B cell (primary cell): ENCODE results near the gene NECTIN4.

ENCODE experiments used
- CTCF ChIP-seq: fragments of 200-600 bp; IDR thresholded peaks from one replicate; pipeline ENCODE4 v1.8.0; 2022; ENCODE audit warnings: antibody characterized with exemption, mild to moderate bottlenecking
- EZH2 ChIP-seq: IDR thresholded peaks from 2 replicates; pipeline ENCODE4 v1.6.1; 2012; ENCODE audit warnings: borderline replicate concordance, low read depth, mild to moderate bottlenecking, moderate library complexity, low read length; ENCODE audit not compliant: insufficient read depth, poor library complexity, severe bottlenecking

DNA sequence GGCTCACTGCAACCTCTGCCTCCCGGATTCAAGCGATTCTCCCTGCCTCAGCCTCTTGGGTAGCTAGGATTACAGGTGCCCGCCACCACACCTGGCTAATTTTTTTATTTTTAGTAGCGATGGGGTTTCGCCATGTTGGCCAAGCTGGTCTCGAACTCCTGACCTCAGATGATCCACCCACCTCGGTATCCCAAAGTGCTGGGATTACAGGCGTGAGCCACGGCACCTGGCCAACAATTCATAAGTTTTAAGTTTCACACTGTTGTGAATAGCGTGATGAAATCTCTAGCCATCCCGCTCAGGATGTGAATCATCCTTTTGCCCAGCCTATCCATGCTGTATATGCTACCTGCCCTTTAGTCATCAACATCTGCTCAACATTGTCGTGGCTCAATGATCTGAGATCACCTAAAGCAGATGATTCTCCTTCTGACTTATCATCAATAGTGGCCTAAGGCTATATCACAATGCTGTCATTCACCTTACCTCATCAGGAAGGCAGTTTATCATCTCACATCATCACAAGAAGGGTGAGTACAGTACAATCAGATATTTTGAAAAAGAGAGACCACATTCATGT, 25.9 kb upstream of the NECTIN4 start:
- TF ChIP-seq CTCF, result no peak
- no peak for TF ChIP-seq EZH2
